H9 (cell line): ENCODE data around the gene CELF4. TPM values are rescaled to one million over a fixed set of nuclear protein-coding genes. Genes with fewer than 3 reads are reported as not detected.

Experiments
- DNase-seq: peaks from one replicate; pipeline ENCODE4 v3.0.0-alpha.2; 2017
- H2AFZ ChIP-seq: one replicate; pipeline ENCODE4 v1.6.1; 2013; ENCODE audit warnings: mild to moderate bottlenecking, low read length, control low read depth, moderate library complexity
- H2AK5ac ChIP-seq: 2 replicates; pipeline ENCODE4 v1.6.1; 2013; ENCODE audit warnings: low read length, control low read depth, mixed read lengths; ENCODE audit not compliant: insufficient read length
- H2BK120ac ChIP-seq: one replicate; pipeline ENCODE4 v1.6.1; 2013; ENCODE audit warnings: low read depth, mild to moderate bottlenecking, low read length, control low read depth, inconsistent platforms; ENCODE audit not compliant: poor library complexity, severe bottlenecking
- H2BK12ac ChIP-seq: 2 replicates; pipeline ENCODE4 v1.6.1; 2013; ENCODE audit warnings: low read length, control low read depth, mixed read lengths, low read depth; ENCODE audit not compliant: insufficient read length
- H2BK15ac ChIP-seq: 2 replicates; pipeline ENCODE4 v1.6.1; 2013; ENCODE audit warnings: low read depth, low read length, control low read depth
- H2BK20ac ChIP-seq: one replicate; pipeline ENCODE4 v1.6.1; 2013; ENCODE audit warnings: low read depth, mild to moderate bottlenecking, low read length, control low read depth, inconsistent platforms; ENCODE audit not compliant: poor library complexity, severe bottlenecking
- H2BK5ac ChIP-seq: 2 replicates; pipeline ENCODE4 v1.6.1; 2013; ENCODE audit warnings: low read length, control low read depth, mixed read lengths; ENCODE audit not compliant: insufficient read length
- H3K14ac ChIP-seq: 2 replicates; pipeline ENCODE4 v1.6.1; 2013; ENCODE audit warnings: low read length, control low read depth; ENCODE audit not compliant: insufficient read depth
- H3K18ac ChIP-seq: 2 replicates; pipeline ENCODE4 v1.6.1; 2013; ENCODE audit warnings: low read depth, mild to moderate bottlenecking, mixed read lengths, low read length, control low read depth; ENCODE audit not compliant: insufficient read length
- H3K23ac ChIP-seq: 2 replicates; pipeline ENCODE4 v1.6.1; 2013; ENCODE audit warnings: low read length, control low read depth, mixed read lengths, low read depth; ENCODE audit not compliant: insufficient read length
- H3K23me2 ChIP-seq: 2 replicates; pipeline ENCODE4 v1.6.1; 2013; ENCODE audit warnings: low read depth, mild to moderate bottlenecking, mixed read lengths, low read length, control low read depth; ENCODE audit not compliant: insufficient read length, poor library complexity, severe bottlenecking
- H3K27ac ChIP-seq: 2 replicates; pipeline ENCODE4 v1.5.1; 2013; ENCODE audit warnings: low read length, control low read depth, mixed read lengths, low read depth; ENCODE audit not compliant: insufficient read length
- H3K27me3 ChIP-seq: 2 replicates; pipeline ENCODE4 v1.6.1; 2013; ENCODE audit warnings: low read length, control low read depth, inconsistent platforms; ENCODE audit not compliant: insufficient read depth
- H3K4ac ChIP-seq: 2 replicates; pipeline ENCODE4 v1.6.1; 2013; ENCODE audit warnings: low read depth, mild to moderate bottlenecking, control low read depth, inconsistent platforms, low read length, moderate library complexity
- H3K4me1 ChIP-seq: 2 replicates; pipeline ENCODE4 v1.6.1; 2013; ENCODE audit warnings: low read length, control low read depth, inconsistent platforms; ENCODE audit not compliant: insufficient read depth
- H3K4me2 ChIP-seq: 2 replicates; pipeline ENCODE4 v1.6.1; 2013; ENCODE audit warnings: low read length, control low read depth, mixed read lengths; ENCODE audit not compliant: insufficient read length, insufficient read depth
- H3K56ac ChIP-seq: 2 replicates; pipeline ENCODE4 v1.6.1; 2013; ENCODE audit warnings: low read depth, mild to moderate bottlenecking, mixed read lengths, low read length, control low read depth; ENCODE audit not compliant: insufficient read length
- H3K79me1 ChIP-seq: 2 replicates; pipeline ENCODE4 v1.6.1; 2013; ENCODE audit warnings: low read depth, mild to moderate bottlenecking, moderate library complexity, low read length, control low read depth, inconsistent platforms; ENCODE audit not compliant: insufficient read depth, poor library complexity, severe bottlenecking
- H3K79me2 ChIP-seq: 2 replicates; pipeline ENCODE4 v1.6.1; 2013; ENCODE audit warnings: low read length, control low read depth, inconsistent platforms; ENCODE audit not compliant: insufficient read depth
- H3K9ac ChIP-seq: 2 replicates; pipeline ENCODE4 v1.6.1; 2013; ENCODE audit warnings: low read length, control low read depth, mixed read lengths; ENCODE audit not compliant: insufficient read length; ENCODE audit errors: extremely low read depth
- H3K9me3 ChIP-seq: one replicate; pipeline ENCODE4 v1.6.1; 2013; ENCODE audit warnings: low read depth, low read length, inconsistent platforms; ENCODE audit not compliant: control insufficient read depth
- H3T11ph ChIP-seq: one replicate; pipeline ENCODE4 v1.6.1; 2013; ENCODE audit warnings: mild to moderate bottlenecking, low read length, control low read depth, inconsistent platforms
- H4K20me1 ChIP-seq: one replicate; pipeline ENCODE4 v1.6.1; 2013; ENCODE audit not compliant: control insufficient read depth, insufficient read length, insufficient read depth
- H4K5ac ChIP-seq: 2 replicates; pipeline ENCODE4 v1.6.1; 2013; ENCODE audit warnings: low read depth, mild to moderate bottlenecking, mixed read lengths, low read length, control low read depth; ENCODE audit not compliant: insufficient read length
- H4K8ac ChIP-seq: replicated peaks from 2 replicates; pipeline ENCODE4 v1.6.1; 2013; ENCODE audit warnings: low read length, control low read depth, mixed read lengths, low read depth; ENCODE audit not compliant: insufficient read length
- H4K91ac ChIP-seq: 2 replicates; pipeline ENCODE4 v1.6.1; 2013; ENCODE audit warnings: low read depth, mild to moderate bottlenecking, moderate library complexity, mixed read lengths, low read length, control low read depth; ENCODE audit not compliant: insufficient read length
- H3K27ac Mint-ChIP-seq, 3 experiments: 2 replicates in 2 of 3; 3 replicates in 1 of 3; pipeline ENCODE4 v1.8.0; 2020 to 2021; ENCODE audit warnings: mixed read lengths in 3 of 3, mild to moderate bottlenecking in 1 of 3, moderate library complexity in 1 of 3
- H3K27me3 Mint-ChIP-seq: 2 replicates; pipeline ENCODE4 v1.8.0; 2021; ENCODE audit warnings: low read depth, mild to moderate bottlenecking, moderate library complexity, mixed read lengths
- H3K36me3 Mint-ChIP-seq, 3 experiments: 2 replicates in 2 of 3; 3 replicates in 1 of 3; pipeline ENCODE4 v1.8.0; 2020 to 2021; ENCODE audit warnings: low read depth in 3 of 3, mixed read lengths in 3 of 3; ENCODE audit not compliant: insufficient read depth in 1 of 3
- H3K4me1 Mint-ChIP-seq, 2 experiments: 2 replicates each; pipeline ENCODE4 v1.8.0; 2020; ENCODE audit warnings: mixed read lengths in 2 of 2
- H3K4me3 Mint-ChIP-seq, 2 experiments: 2 replicates in 1 of 2; 3 replicates in 1 of 2; pipeline ENCODE4 v1.8.0; 2020 to 2021; ENCODE audit warnings: mild to moderate bottlenecking in 2 of 2, mixed read lengths in 2 of 2, moderate library complexity in 1 of 2
- H3K9me3 Mint-ChIP-seq, 2 experiments: 2 replicates in 1 of 2; 3 replicates in 1 of 2; pipeline ENCODE4 v1.8.0; 2020; ENCODE audit warnings: mild to moderate bottlenecking in 2 of 2, mixed read lengths in 2 of 2, moderate library complexity in 1 of 2
- CTCF ChIP-seq: fragments of 200-600 bp; sonication (generic); conservative IDR thresholded peaks from 3 replicates; pipeline ENCODE4 v1.8.0; 2021; ENCODE audit warnings: antibody characterized with exemption, mild to moderate bottlenecking
- WGBS: extraction: QIAGEN DNeasy Blood & Tissue Kit; methylation state at CpG from one replicate; pipeline ENCODE4 v1.1.7; 2013; ENCODE audit warnings: missing lambda C conversion rate, low lambda C conversion rate, mixed read lengths; ENCODE audit not compliant: insufficient read length; ENCODE audit errors: extremely low coverage; 5-methylcytosine and 5-hydroxymethylcytosine counted together
- total RNA-seq: library from RNA; stranded (reverse); gene quantifications from 2 replicates; pipeline ENCODE4 v1.2.1, GENCODE V29; 2021

The CELF4 gene
- total RNA-seq, 1 experiment from 2014 or later, result 1.1 TPM

- no peak overlapping the region for H4K91ac ChIP-seq
- no peak overlapping the region for H3K18ac ChIP-seq
- Mint-ChIP-seq H3K27me3 (peaks cover 40% of the 10 kb centered on the region), H3K4me3 (no peak overlapping the region), H3K4me1 (peaks cover 15 to 19% of the 10 kb centered on the region in 2 experiments), H3K36me3 (peaks cover 4 to 12% (median 9%) of the 10 kb centered on the region in 3 experiments; a peak in 6 of 7 replicates), H3K9me3 (peaks cover 18 to 20% of the 10 kb centered on the region in 2 experiments), H3K27ac (no peak overlapping the region; a peak in 1 of 7 replicates)
- no peak overlapping the region for H3K4me2 ChIP-seq
- H3K14ac ChIP-seq, result no peak overlapping the region
- H3K56ac ChIP-seq, result no peak overlapping the region
- H3T11ph ChIP-seq, result no peak overlapping the region
- no peaks in the 10 kb centered on the region for H4K20me1 ChIP-seq
- H3K4ac ChIP-seq, result no peak overlapping the region
- H2BK120ac ChIP-seq, result no peak overlapping the region
- no peak overlapping the region for H2AFZ ChIP-seq
- H3K79me1 ChIP-seq, result no peaks in the 10 kb centered on the region
- no peak overlapping the region for H2BK20ac ChIP-seq
- H3K9ac ChIP-seq, result no peak overlapping the region
- H3K4me1 ChIP-seq, result no peaks in the 10 kb centered on the region; the same call in 1 of the 2 replicates
- no peaks in the 10 kb centered on the region for H3K27me3 ChIP-seq
- peak; percentile 88 for TF ChIP-seq CTCF
- H3K23ac ChIP-seq, result no peak overlapping the region
- no peaks in the 10 kb centered on the region for H3K9me3 ChIP-seq
- no peak overlapping the region for H3K27ac ChIP-seq
- DNase-seq, result no peak
- no peaks in the 10 kb centered on the region for H3K23me2 ChIP-seq
- H2BK12ac ChIP-seq, result no peak overlapping the region
- no peak overlapping the region for H2BK15ac ChIP-seq
- WGBS, result no CpG with 5 or more reads among the region's 9 CpGs
- no peak overlapping the region for H4K5ac ChIP-seq
- H2BK5ac ChIP-seq, result no peak overlapping the region
- H4K8ac ChIP-seq, result no peak overlapping the region
- H3K79me2 ChIP-seq, result no peaks in the 10 kb centered on the region
- H2AK5ac ChIP-seq, result no peak overlapping the region
These were observed 179.5 kb downstream of the CELF4 start for GRCh38 chr18:37385846-37386778.
